ENCODE data around the gene DNAJC5G.
A peak's percentile ranks its signal among the peaks of the same experiment; 100 is the strongest.

DNA sequence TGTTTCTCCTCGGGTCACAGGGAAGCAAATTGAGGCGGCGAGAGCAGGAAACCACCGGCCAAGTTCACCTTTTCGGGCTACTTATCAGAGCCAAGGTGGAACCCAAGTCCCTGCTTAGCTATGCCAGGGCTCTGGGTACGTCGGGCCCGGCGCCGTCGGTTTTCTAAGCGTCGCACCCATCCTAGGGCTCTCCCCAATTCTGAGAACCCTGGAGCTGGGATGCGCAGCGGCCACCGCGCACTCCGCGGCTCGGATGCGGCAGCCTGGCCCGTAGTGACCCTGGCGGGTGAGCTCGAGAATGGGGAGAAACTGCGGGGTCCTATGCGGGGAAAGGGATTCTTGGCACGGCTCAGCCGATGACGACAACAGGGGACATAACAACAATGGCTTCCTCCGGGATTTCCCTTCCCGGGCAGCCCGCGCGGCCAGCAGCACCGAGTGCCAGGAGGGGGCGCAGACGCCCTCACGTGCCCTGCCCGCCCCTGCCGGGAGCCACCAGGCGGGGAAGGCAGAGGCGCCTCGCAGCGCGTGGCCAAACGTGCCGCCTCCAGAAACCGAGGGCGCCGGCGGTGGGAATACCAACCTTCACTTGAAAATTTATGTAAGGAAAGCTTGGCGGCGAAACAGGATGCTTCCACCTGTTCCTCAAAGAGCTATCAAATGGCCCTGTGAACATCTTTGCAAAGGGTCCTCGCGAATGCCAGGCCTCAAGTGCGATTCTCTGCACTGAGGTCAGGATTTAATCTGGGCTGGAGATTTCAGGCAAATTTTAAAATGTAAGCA, 10.3 kb upstream of the DNAJC5G start:
- TF ChIP-seq, protein P1, sequence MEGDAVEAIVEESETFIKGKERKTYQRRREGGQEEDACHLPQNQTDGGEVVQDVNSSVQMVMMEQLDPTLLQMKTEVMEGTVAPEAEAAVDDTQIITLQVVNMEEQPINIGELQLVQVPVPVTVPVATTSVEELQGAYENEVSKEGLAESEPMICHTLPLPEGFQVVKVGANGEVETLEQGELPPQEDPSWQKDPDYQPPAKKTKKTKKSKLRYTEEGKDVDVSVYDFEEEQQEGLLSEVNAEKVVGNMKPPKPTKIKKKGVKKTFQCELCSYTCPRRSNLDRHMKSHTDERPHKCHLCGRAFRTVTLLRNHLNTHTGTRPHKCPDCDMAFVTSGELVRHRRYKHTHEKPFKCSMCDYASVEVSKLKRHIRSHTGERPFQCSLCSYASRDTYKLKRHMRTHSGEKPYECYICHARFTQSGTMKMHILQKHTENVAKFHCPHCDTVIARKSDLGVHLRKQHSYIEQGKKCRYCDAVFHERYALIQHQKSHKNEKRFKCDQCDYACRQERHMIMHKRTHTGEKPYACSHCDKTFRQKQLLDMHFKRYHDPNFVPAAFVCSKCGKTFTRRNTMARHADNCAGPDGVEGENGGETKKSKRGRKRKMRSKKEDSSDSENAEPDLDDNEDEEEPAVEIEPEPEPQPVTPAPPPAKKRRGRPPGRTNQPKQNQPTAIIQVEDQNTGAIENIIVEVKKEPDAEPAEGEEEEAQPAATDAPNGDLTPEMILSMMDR (conservative IDR thresholded peaks at IDR 0.05; ENCODE audit: low read depth, low read length), result peak; percentile 71
- TF ChIP-seq EZH2 (IDR thresholded peaks at IDR 0.05; ENCODE audit: low read length, unreplicated experiment), result no peak

Data from PC-3 (cell line).